GM12878 (cell line): Measurements from ENCODE around the gene DSE. TPM values are rescaled to one million over a fixed set of nuclear protein-coding genes. Genes with fewer than 3 reads are reported as not detected.

Experiments used
- ATAC-seq: fragments of 200-7000 bp; cut with Tn5 transposase; 3 replicates; pipeline ENCODE4 v1.9.1; 2020; ENCODE audit warnings: mild to moderate bottlenecking, moderate library complexity
- BruUV-seq: library from RNA; stranded (reverse); fragments of 400-500 nt; replicated peaks from 2 replicates; lab custom pipeline; 2021; lab: Mats Ljungman, UMichigan
- CTCF ChIA-PET: fragments of 300-600 bp; sonication (Branson Sonifier 250); formaldehyde crosslinking; extraction: SDS; loops from one replicate; lab custom pipeline; 2021; ENCODE audit warnings: inconsistent platforms; lab: Yijun Ruan, JAX
- POLR2A ChIA-PET: fragments of 350-600 bp; formaldehyde crosslinking; extraction: SDS; loops from one replicate; lab custom pipeline; 2021; ENCODE audit warnings: inconsistent platforms; lab: Charles Lee
- RAD21 ChIA-PET: fragments of 300-600 bp; sonication (Branson Sonifier 250); formaldehyde crosslinking; loops from one replicate; lab custom pipeline; 2023; ENCODE audit warnings: antibody characterized with exemption; ENCODE audit not compliant: unreplicated experiment; lab: Charles Lee
- SMC1A ChIA-PET: fragments of 300-600 bp; sonication (Branson Sonifier 250); formaldehyde crosslinking; loops from one replicate; lab custom pipeline; 2023; ENCODE audit not compliant: unreplicated experiment, uncharacterized antibody; lab: Charles Lee
- DNase-seq: peaks from one replicate; pipeline ENCODE4 v3.0.0-alpha.2; 2011; ENCODE audit warnings: low read depth, low spot score
- FAIRE-seq: peaks from 3 replicates; lab custom pipeline; 2011; peaks lifted over from hg19 to GRCh38; lab: Jason Lieb, UNC
- H2AFZ ChIP-seq: 2 replicates; pipeline ENCODE4 v1.6.0; 2011; ENCODE audit warnings: low read depth, low read length, control low read depth; ENCODE audit not compliant: control insufficient read depth
- H3K27ac ChIP-seq: 2 replicates; pipeline ENCODE4 v1.5.1; 2011; ENCODE audit warnings: control low read depth; ENCODE audit not compliant: control insufficient read depth, insufficient read depth
- H3K27me3 ChIP-seq, 2 experiments: replicated peaks in 1 of 2; 2 replicates each; pipeline versions ENCODE4 v1.6.0 to v1.6.1; 2011; ENCODE audit warnings: low read length in 1 of 2; ENCODE audit not compliant: control insufficient read depth in 2 of 2, insufficient read depth in 2 of 2
- H3K36me3 ChIP-seq, 2 experiments: 2 replicates each; pipeline ENCODE4 v1.5.1; 2011; ENCODE audit warnings: low read length in 1 of 2; ENCODE audit not compliant: control insufficient read depth in 2 of 2, insufficient read depth in 2 of 2
- H3K4me1 ChIP-seq: 2 replicates; pipeline ENCODE4 v1.6.1; 2011; ENCODE audit warnings: mild to moderate bottlenecking, low read length, moderate library complexity, mixed read lengths; ENCODE audit not compliant: control insufficient read depth, insufficient read depth
- H3K4me2 ChIP-seq: 2 replicates; pipeline ENCODE4 v1.6.0; 2011; ENCODE audit warnings: control low read depth; ENCODE audit not compliant: control insufficient read depth, insufficient read depth
- H3K4me3 ChIP-seq: fragments of 200-600 bp; sonication (generic); 2 replicates; pipeline ENCODE4 v1.5.1; 2016
- H3K79me2 ChIP-seq: 2 replicates; pipeline ENCODE4 v1.6.0; 2011; ENCODE audit warnings: low read length; ENCODE audit not compliant: control insufficient read depth, insufficient read depth
- H3K9ac ChIP-seq: 2 replicates; pipeline ENCODE4 v1.8.0; 2011; ENCODE audit warnings: low read length, control low read depth, mixed read lengths; ENCODE audit not compliant: control insufficient read depth, insufficient read depth
- H3K9me3 ChIP-seq: replicated peaks from 3 replicates; pipeline ENCODE4 v1.5.1; 2011; ENCODE audit warnings: mild to moderate bottlenecking, low read length; ENCODE audit not compliant: control insufficient read depth, insufficient read depth
- H4K20me1 ChIP-seq: 2 replicates; pipeline ENCODE4 v1.6.0; 2011; ENCODE audit not compliant: control insufficient read depth, insufficient read depth
- CREM ChIP-seq: IDR thresholded peaks from 2 replicates; pipeline ENCODE4 v1.6.1; 2014; ENCODE audit warnings: antibody characterized with exemption, low read depth
- EED ChIP-seq: sonication (generic); IDR thresholded peaks from 2 replicates; pipeline ENCODE4 v1.6.1; 2016; ENCODE audit warnings: antibody characterized with exemption, low read depth
- IKZF2 ChIP-seq, 2 experiments: fragments of 450-650 bp; IDR thresholded peaks; 2 replicates each; pipeline ENCODE4 v1.6.1; 2017; ENCODE audit warnings: mild to moderate bottlenecking in 2 of 2, moderate library complexity in 2 of 2
- MXI1 ChIP-seq: fragments of 150-350 bp; IDR thresholded peaks from 2 replicates; pipeline ENCODE4 v1.6.1; 2011; ENCODE audit warnings: low read depth, mild to moderate bottlenecking, inconsistent platforms, low read length, improper control_type of control experiment
- RBBP5 ChIP-seq: fragments of 200-600 bp; sonication (generic); conservative IDR thresholded peaks from 2 replicates; pipeline ENCODE4 v1.6.1; 2016
- RUNX3 ChIP-seq: IDR thresholded peaks from 2 replicates; pipeline ENCODE4 v1.6.1; 2012; ENCODE audit warnings: low read length, inconsistent platforms
- SMC3 ChIP-seq: IDR thresholded peaks from 2 replicates; pipeline ENCODE4 v1.6.1; 2011; ENCODE audit warnings: low read length, improper control_type of control experiment, borderline replicate concordance
- SRF ChIP-seq, 2 experiments: IDR thresholded peaks; 2 replicates each; pipeline ENCODE4 v1.6.1; 2011; ENCODE audit warnings: low read depth in 2 of 2, low read length in 2 of 2, mild to moderate bottlenecking in 1 of 2, moderate library complexity in 1 of 2
- WGBS: methylation state at CpG from one replicate; pipeline ENCODE4 v1.1.6; 2016; ENCODE audit warnings: low lambda C conversion rate; ENCODE audit not compliant: insufficient replicate concordance, insufficient coverage; ENCODE audit errors: missing lambda C conversion rate; 5-methylcytosine and 5-hydroxymethylcytosine counted together
- in situ Hi-C: fragments of 300-500 bp; cut with MboI; formaldehyde crosslinking; loops from 9 replicates; pipeline ENCODE4 v1.14.3; 2018; ENCODE audit warnings: mixed read lengths
- intact Hi-C: fragments of 100-400 bp; cut with micrococcal nuclease; formaldehyde crosslinking; loops from one replicate; pipeline ENCODE4 v1.14.2; 2022; ENCODE audit not compliant: unreplicated experiment
- polyA plus RNA-seq, 11 experiments: library from polyadenylated mRNA; depleted of rRNA in 4 of 11; unstranded in 6 of 11; stranded (reverse) in 5 of 11; fragments of >200 nt; fragmentation: Nextera tagmentation in 4 of 11; fragmentation: Illumina TruSeq in 1 of 11; extraction: Ambion mirVana in 4 of 11; extraction: Trizol in 1 of 11; gene quantifications; 1 replicate in 1 of 11; 2 replicates in 10 of 11; pipeline versions ENCODE4 v1.2.1 to v1.2.3, GENCODE V29; 2011 to 2016; ENCODE audit warnings: inconsistent platforms in 2 of 11, missing spikeins in 2 of 11, low read depth in 1 of 11
- total RNA-seq, 4 experiments: library from RNA; depleted of rRNA in 3 of 4; stranded (reverse); fragments of >200 nt in 3 of 4; fragmentation: Illumina TruSeq in 1 of 4; extraction: Trizol in 1 of 4; gene quantifications; 2 replicates each; pipeline versions ENCODE4 v1.2.1 to v1.2.3, GENCODE V29; 2013 to 2021
- TF ChIP-seq, protein P1 (sequence below): fragments of 450-650 bp; IDR thresholded peaks from 2 replicates; pipeline ENCODE4 v1.6.1; 2016; ENCODE audit warnings: mild to moderate bottlenecking

The DSE gene
- total and polyA plus RNA-seq, 10 of the 15 experiments (the other 5 are each of a cell fraction or from before 2014, with no cell fraction given) = 12.6 to 76.4 (median 43.0) TPM

DNA sequence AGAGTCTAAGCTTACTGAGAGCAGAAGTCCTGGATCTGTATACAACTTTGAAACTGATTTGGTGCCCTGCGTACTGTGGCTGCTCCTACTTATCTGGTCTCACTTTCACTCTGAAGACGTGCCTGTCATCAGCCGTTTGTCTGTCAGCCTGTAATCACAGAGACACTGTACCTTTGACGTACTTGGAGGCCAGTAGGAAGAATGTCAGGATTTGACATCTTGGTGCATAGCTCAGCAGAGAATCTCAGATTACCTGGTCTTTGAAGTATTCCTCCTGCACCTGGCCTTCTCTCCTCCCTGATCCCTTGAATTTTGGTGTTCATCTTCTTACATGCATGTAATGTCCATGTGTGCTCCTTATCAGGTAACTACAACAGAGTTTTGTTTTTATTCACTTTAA lies 37.7 kb downstream of the DSE start:
- DNase-seq (peak; percentile 71), ATAC-seq (peak; percentile 51)
- ChIA-PET CTCF (interaction anchor here (0.9 to 4.4 kb wide), 6 partner anchors 14 to 241 kb away, joined by 3 to 32 read pairs (median 3); no protein-coding TSS in a partner anchor), RAD21 (interaction anchor here (0.9 to 1.9 kb wide), 5 partner anchors 12 to 260 kb away, joined by 3 to 6 read pairs (median 4); partner anchors contain the start of gene ZUP1), POLR2A (interaction anchor here (1.3 to 5.6 kb wide), 4 partner anchors 15 to 38 kb away, joined by 3 to 43 read pairs (median 6); partner anchors contain the start of gene DSE), SMC1A (interaction anchor here (1.2 to 5.6 kb wide), 5 partner anchors 13 to 124 kb away, joined by 3 to 101 read pairs (median 8); partner anchors contain the start of gene DSE)
- Histone ChIP-seq H3K4me1 (peaks cover 69% of the 10 kb centered on the region), H3K9ac (peak overlapping the region; percentile 61; the same call in 1 of the 2 replicates), H3K79me2 (peaks cover 78% of the 10 kb centered on the region), H2AFZ (peak overlapping the region; percentile 6), H4K20me1 (no peaks in the 10 kb centered on the region), H3K36me3 (no peaks in the 10 kb centered on the region), H3K9me3 (no peaks in the 10 kb centered on the region), H3K4me2 (peak overlapping the region; percentile 91), H3K27ac (peak overlapping the region; percentile 90), H3K4me3 (peak overlapping the region; percentile 59)
- in situ Hi-C loops (no loop called here), intact Hi-C loops (loop anchor here (2.0 to 10.0 kb wide), 3 partner anchors 38 to 304 kb away; partner anchors contain the start of genes DSE and NT5DC1)
- BruUV-seq = no TSS peak
- TF ChIP-seq SRF (IDR thresholded peaks at IDR 0.05; ENCODE audit: low read depth in 2 of 2, low read length in 2 of 2) (0 out of 4 replicates have a peak, but pooled peaks of 1 of the 2 experiments have one; percentile 12), CREM (peak; percentile 43; the same call in 1 of the 2 replicates), RUNX3 (peak; percentile 5; the same call in 1 of the 2 replicates), RBBP5 (no peak), EED (0 out of 2 replicates have a peak, but pooled peaks have one; percentile 42), SMC3 (0 out of 2 replicates have a peak, but pooled peaks have one; percentile 9), MXI1 (no peak), IKZF2 (IDR thresholded peaks at IDR 0.05) (peak; percentile 21 to 41; a peak in 1 of 4 replicates)
- TF ChIP-seq, protein P1, sequence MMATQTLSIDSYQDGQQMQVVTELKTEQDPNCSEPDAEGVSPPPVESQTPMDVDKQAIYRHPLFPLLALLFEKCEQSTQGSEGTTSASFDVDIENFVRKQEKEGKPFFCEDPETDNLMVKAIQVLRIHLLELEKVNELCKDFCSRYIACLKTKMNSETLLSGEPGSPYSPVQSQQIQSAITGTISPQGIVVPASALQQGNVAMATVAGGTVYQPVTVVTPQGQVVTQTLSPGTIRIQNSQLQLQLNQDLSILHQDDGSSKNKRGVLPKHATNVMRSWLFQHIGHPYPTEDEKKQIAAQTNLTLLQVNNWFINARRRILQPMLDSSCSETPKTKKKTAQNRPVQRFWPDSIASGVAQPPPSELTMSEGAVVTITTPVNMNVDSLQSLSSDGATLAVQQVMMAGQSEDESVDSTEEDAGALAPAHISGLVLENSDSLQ = peak; percentile 41; the same call in 1 of the 2 replicates
- TF ChIP-seq, all 136 proteins: peak for 7
- FAIRE-seq = peak; percentile 80
- H3K27me3 ChIP-seq = no peaks in the 10 kb centered on the region
- WGBS = 3% methylated on average over 4 of the region's 4 CpGs
